HG03575 (cell line): ENCODE data around the gene C19orf81.

Experiments
- ATAC-seq: cut with Tn5 transposase; IDR thresholded peaks from one replicate; pipeline ENCODE4 v1.9.1; 2021; ENCODE audit not compliant: unreplicated experiment, insufficient number of reproducible peaks, low FRiP score; ENCODE audit errors: extremely low read depth

Gene C19orf81

DNA sequence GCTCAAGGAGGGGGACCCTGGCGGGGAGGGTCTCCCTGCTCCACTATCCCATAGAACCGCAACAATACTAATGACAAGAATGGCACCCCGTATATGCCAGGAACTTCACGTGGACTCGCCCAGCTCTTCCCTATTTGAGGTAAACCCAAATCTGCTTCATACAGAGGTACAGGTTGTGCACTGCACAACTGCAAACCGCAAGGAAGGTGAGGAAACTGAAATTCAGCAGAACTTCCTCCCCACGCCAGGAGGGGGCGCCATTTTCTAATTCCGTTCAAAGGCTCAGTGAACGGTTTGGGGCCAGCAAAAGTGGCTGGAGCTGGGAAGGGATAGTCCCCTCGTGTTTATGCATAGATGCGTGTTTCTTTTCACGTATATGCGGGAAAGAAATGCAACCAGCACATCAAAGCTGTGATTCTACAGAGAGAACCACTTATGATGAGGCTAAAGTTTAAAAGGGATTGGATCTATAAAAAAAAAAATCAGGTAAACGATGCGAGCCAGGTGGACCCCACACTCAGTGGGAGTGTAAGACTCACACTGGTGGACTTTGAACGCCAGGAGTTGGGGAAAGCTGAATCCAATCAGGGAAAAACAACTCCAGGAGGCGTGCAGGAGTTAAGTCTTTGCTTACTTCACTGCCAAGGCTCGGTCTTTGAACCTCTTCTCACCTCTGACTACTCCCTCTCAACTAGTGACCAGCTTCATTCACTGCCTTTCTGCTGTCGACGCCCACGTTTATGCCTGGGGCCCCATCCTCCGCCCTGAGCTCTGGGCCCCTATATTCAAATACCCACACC is 20.3 kb downstream of the C19orf81 start:
- ATAC-seq: no peak

DNA sequence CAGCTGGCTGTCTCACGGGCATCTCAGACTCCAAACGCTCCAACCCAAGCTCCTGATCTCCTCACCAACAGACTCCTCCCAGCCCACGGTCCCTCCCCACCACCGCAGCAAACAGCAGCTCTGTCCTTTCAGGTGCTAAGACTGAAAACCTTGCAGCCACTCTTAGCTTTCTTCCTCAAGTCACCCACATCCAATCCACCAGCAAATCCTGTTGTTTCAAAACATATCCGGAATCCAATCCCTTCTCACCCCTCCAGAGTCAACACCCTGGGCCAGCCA is 20.8 kb downstream of the C19orf81 start:
- no peak for ATAC-seq

DNA sequence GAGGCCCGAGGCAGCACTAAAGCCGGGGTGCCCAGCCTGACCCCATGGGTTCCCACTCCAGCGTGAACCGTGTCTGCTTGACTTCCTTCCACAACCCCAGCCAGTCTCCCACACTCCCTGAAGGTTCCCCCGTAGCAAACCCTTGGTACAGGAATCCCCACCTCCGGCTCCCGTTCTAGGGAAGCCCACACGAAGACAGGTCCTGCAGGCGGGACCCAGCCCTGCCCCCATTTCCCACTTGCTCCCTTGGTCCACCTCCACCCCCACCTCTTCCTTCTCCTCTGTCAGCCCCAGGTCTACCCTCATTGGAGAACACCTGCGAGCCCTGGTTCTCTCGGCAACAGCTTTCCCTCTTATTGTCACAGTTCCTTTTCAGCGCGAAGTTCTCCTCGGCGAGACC is 23.9 kb downstream of the C19orf81 start:
- no peak for ATAC-seq

DNA sequence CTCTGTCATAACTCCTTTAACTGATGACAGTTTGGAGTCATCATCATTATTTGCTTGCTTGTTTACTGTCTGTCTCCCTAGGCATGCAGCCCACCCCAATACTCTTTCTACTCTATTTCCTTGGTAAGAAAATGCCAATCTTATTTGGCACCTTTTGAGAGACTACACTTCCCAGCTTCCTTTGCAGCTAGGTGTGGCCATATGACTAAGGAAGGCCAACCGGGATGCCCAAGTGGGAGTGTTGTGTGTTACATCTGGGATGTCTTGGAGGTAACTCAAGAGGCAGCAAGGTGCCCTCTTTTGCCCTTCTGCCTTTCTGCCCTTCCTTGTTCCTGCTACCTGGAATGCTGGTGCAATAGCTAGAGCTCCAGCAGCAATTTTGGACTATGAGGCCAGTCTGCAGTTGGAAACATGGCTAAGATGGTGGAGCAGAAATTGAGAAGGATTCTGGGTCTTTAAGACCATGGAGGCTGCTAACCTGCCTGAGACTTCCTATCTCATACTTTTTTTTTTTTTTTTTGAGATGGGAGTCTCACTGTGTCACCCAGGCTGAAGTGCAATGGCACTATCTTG is 27.5 kb downstream of the C19orf81 start:
- no peak for ATAC-seq

DNA sequence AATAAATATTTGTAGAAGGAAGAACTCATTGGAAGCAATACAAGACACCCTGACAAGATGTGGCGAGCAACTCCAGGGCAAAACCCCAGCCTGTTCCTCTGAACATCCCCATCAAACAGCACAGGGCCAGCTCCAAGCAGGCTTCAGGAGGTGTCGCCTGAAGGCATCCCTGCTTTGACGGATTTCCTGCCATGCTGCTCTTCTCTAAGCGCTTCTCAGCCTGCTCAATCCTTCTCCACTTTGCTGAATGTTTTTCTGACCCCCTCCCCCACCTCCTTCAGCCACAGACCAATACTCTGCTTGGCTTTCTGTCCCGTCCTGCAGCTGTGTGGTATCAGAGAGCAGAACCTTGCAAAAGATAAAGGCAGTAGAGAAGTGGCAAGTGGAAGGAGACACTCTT is 28.4 kb downstream of the C19orf81 start:
- no peak for ATAC-seq

DNA sequence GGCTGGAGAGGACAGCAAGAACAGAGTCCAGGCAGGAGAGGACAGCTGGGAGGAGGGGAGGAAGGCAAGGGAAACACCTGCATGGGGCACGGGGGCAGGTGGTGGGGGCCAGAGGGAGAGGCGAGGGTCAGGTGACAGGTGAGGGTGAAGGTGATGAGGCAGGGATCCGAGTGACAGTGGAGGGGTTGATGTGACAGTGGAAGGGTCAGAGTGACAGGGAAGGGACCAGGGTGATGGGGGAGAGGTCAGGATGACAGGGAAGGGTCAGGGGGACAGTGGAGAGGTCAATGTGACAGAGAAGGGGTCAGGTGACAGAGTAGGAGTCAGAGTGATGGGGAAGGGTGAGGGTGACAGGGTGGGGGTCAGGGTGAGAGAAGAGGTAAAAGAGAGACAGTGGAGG is 29.1 kb downstream of the C19orf81 start:
- no peak for ATAC-seq

DNA sequence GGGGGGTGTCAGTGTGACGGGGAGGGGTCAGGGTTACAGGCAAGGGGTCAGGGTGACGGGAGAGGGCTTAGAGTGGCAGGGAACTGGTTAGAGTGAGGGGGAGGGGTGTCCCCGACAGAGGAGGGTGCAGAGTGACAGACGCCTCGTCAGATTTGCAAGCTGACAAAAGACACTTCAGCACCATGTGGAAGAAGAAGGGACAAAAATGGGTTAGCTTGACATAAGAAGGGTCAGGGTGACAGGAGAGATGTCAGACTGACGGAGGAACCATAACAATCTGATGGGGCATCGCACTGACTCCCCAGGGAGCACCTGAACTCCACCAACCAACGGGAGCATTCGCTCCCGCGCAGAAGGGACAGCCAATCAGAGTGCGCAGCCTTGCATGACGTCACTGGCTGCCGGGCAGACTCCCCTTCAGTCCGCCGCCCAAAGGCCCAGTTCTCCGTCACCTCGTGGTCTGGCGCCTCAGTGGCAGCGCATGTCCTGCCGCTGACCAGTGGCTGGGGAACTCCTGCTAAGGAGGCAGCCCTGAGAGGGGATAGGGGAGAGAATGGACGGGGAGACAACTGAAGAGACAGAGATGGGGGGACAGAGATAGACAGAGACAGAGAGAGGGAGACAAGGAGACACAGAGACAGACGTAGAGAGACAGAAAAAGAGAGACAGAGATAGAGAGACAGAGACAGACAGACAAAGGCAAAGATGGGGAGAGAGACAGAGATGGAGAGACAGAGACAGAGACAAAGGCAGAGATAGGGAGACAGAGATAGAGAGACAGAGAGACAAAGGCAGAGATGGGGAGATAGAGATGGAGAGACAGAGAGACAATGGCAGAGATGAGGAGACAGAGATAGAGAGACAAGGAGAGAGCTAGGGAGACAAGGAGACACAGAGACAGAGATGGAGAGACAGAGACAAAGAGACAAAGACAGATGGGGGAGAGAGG is 30.2 kb downstream of the C19orf81 start:
- ATAC-seq: no peak

DNA sequence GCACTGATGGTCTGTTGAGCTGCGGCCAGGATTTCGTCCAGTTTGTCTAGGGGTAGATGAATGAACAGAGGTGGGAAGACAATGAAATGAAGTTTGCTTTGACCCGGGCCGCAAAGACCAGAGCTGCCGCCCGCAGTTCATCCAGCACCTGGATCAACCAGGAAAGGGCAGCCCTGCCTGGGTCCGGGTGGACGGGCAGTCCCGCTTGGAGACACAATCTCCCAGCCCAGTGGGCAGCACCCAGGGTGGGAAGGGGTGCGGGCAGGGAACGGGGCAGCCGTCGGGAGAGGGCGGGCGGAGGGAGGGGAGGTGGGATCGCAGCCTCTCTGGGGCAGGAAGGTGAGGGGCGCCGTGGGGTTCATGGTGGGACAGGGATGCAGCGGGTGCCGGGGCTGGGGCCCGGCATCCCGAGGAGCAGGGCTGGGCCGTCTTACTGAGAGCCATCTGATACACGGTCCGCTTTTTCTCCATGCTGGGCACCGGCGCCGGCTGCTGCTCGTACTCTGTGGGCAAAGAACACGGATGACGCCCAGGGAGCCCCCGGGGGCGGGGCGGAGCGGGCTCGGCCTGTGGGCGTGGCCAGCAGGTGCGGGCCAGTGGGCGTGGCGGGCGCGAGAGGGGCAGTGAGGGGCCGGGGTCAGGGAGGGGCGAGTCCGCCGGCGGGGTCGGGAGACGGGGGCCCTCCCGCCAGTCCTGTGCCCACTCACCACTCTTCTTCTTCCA is 37.2 kb downstream of the C19orf81 start:
- no peak for ATAC-seq

DNA sequence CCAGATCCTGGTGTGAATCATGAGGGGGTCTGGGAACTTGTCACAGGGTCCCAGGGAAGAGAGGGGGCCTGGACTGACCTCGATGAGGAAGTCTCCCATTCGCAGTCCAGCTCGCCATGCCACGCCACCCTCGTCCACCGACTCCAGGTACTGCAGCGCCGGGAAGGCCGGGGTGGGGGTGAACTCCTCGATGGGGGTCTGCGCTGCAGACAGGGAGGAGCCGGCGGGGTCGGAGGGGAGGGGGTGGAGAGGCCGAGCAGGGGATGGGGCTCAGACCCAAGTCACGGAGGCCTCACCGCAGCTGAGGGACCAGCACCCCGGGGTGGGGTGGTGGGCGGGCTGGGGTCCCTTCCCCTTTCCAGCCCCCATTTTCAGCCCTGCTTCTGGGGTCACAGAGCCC is 39.5 kb downstream of the C19orf81 start:
- no peak for ATAC-seq

DNA sequence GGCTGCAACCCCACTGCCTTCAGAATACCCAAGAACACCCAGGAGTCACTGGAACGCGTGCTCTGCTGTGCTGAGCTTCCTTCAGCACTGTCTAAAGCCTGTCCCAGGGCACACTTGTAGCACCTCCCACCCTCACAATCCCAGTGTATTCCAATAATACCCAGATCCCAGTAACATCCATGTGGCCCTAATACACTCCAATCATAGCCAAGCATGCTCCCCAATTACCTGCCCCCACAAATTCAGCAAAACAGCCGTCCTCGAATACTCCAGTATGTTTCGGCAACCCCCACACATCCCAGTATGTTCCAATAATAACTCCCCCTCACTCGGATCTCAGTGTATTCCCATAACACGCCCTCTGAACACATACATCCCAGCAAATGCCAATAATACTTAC is 41.2 kb downstream of the C19orf81 start:
- no peak for ATAC-seq

DNA sequence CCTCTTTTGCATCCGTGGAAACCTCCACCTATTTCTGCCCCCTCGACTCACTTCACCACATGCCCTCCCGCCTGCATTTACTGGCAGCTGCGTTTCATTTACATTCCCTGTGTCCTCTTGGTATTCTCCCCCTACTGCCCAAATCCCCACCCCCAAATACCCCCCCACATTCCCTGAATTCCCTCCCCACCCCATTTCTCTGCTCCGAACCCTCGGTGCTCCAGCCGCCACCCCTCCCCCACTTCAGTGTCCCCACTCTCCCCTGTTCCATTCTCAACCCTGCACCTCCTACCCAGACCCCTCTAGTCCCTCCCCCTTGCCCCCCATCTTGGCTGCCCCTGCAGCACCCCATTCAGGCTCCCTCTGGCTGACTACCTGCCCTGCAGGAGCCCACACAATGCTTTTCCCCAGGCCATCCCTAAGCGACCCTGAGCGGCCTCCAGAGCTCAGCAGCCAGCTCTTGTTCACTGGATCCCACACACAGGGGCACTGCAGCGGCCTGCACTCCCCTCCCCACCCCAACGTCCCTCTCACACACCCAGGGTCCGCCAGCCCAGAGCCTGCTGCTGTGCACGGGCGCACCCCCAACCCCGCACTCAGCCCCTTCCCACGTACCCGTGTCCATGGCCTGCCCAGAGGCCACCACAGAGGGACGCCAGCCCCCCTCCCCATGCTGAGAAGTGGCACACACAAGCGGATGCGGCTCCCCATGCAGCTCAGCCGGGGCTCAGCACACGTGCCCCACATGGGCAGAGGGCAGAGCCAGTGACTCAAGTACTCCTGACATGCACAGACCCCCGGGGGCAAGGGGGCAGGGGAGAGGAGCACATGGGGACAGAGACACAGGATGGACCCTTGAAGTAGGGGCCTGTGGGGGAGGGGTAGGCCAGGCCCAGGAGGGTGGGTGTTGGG is 44.1 kb downstream of the C19orf81 start:
- no peak for ATAC-seq

DNA sequence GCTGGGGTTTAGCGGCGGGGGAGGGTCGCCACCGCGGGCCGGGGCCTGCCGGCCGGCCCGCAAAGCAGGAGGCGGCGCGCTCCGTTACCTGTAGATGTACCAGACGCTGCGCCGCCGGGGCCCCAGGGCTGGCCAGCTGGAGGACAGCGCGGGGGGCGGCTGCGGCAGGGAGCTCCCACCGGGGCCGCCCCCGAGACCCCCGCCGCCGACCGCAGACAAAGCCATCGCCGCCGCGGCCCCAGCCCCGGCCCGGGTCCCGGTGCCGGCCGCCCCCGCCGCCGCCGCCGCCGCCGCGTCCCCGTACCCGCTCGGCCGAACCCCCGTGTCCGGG is 45.5 kb downstream of the C19orf81 start:
- no peak for ATAC-seq

DNA sequence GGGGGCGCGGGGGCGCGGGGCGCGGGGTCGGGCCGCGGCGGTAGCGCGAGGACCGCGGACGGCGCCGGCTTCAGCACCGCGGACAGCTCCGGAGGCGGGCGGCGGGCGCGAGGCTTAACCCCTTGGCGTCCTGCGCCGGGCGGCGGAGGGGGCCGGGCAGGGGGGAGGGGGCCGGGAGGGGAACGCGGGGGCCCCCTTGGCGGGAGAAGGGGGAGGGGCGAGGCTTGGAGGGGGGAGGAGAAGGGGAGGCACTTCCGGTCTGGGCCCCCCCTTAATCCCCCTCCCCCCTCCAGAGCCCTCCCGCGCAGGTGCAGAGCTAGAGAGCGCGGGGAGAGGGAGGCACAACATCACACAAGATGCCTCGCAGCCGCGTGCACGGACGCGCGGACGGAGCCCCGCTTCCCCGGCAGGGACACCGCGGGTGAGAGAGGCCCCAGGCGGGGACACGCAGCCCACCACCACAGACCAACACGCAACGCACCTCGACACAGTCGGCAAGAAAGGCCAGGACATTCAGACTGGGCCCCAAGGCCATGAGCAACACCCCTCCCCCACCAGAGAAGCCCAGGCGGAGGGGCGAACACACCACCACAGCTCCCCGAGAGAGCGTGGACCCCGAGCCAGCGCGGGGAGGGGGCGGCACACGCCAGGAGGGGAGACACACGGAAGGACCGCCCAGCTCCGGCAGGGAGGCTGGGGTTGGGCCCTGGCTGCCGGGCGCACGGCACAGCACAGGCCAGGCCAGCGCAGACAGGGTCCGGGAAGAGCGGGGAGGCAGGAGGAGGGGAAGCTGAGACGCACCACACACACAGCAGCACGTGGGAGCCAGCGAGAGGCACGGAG is 46.2 kb downstream of the C19orf81 start:
- ATAC-seq: no peak

DNA sequence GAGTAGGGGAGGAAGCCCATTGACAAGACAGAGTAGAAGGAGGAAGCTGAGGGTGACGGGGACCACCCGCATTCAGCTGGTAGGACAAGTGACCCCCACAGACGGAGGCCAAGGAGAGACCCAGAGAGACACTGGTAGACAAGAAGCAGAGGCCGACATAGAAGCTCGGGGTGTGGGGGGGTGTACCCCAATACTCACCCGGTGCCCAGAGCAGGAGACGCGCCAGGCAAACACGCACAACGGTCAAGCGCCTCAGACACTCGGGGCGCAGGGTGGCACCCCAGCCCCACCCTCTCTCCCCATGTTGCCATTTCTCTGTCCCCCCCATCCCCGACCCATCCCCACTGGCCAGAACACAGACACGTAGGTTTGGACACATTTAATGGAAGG is 46.8 kb downstream of the C19orf81 start:
- ATAC-seq: no peak

DNA sequence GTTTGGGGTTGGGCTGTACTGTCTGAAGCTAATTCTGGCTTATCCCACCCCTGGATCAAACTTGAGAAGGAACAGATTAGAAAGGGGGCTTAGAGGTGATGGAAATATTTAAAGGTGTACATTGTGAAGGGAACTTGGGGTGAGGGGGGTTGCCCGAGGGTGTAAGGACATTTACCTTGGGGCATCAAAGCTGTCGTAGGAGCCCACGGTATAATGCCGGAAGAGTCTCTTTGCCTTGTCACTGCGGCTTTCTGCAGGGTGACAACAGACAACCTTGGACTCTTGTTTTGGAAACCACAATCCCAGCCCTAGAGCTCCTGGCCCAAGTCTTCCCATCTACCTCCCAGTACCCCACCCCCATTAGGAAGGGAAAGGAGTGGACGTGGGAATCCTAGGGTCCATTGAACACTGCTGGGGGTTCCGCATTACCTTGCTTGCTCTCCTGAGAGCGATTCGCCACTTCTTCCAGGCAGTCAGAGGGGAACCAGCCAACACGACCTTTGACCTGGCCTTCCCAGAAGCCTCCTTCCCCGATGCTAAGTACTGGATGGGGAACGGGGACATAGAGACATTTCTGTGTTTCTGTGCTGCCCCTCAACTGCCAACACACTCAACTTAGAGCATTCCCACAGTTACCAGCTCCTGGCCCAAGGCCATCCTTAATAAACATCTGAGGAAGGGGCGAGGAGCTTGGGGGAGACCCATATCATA is 48.3 kb downstream of the C19orf81 start:
- ATAC-seq: no peak

DNA sequence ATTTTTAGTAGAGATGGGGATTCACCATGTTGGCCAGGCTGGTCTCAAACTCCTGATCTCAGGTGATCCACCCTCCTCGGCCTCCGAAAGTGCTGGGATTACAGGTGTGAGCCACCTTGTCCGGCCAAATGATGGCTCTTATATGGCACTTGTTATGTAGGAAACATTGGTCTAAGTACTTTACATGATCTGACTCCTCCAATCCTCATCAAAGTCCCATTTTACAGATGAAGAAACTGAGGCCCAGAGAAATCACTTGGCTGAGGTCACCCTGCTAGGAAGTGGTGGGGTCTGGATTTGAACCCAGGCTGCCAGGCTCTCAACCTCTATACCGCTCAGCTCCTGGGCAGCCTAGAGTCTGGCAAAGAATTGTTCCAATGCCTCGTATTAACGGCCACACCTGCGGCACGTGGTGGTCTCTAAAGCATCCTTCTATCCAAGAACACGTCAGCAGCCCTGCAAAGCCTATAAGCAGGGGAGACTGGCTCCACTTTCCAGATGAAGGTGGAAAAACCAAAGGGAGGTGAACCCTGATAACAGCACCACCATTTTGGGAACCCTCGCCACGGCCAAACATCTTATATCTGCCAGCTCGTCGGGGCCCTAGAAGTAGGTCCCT is 52.2 kb downstream of the C19orf81 start:
- ATAC-seq: no peak
